BLaER1 (cell line): ENCODE measurements around the gene KIAA1671.

Experiments used
- H3K27ac ChIP-seq: shearing (Covaris generic); formaldehyde crosslinking; 2 replicates; pipeline ENCODE4 v1.8.1; 2022
- H3K27me3 ChIP-seq: shearing (Covaris generic); formaldehyde crosslinking; 2 replicates; pipeline ENCODE4 v1.8.1; 2022
- H3K36me3 ChIP-seq: shearing (Covaris generic); formaldehyde crosslinking; 2 replicates; pipeline ENCODE4 v1.8.1; 2022
- H3K4me1 ChIP-seq: shearing (Covaris generic); formaldehyde crosslinking; 2 replicates; pipeline ENCODE4 v1.8.1; 2022
- H3K4me2 ChIP-seq: shearing (Covaris generic); formaldehyde crosslinking; 2 replicates; pipeline ENCODE4 v1.8.1; 2022
- H3K4me3 ChIP-seq: shearing (Covaris generic); formaldehyde crosslinking; 2 replicates; pipeline ENCODE4 v1.8.1; 2022
- H3K9ac ChIP-seq: shearing (Covaris generic); formaldehyde crosslinking; 2 replicates; pipeline ENCODE4 v1.8.1; 2022
- H3K9me3 ChIP-seq: shearing (Covaris generic); formaldehyde crosslinking; 2 replicates; pipeline ENCODE4 v1.8.1; 2022
- H4K20me1 ChIP-seq: shearing (Covaris generic); formaldehyde crosslinking; 2 replicates; pipeline ENCODE4 v1.8.1; 2022
- Cebpa-rat ChIP-seq: shearing (Covaris generic); IDR thresholded peaks from 2 replicates; pipeline ENCODE4 v1.8.1; 2022

KIAA1671 gene

GRCh38 chr22:25208328-25208727, 255.8 kb downstream of the KIAA1671 start:
- no peaks in the 10 kb centered on the region for H4K20me1 ChIP-seq
- H3K9ac ChIP-seq = no peak overlapping the region
- H3K4me1 ChIP-seq = peaks cover 7% of the 10 kb centered on the region
- H3K4me3 ChIP-seq = no peak overlapping the region
- no peak for TF ChIP-seq Cebpa-rat
- no peaks in the 10 kb centered on the region for H3K36me3 ChIP-seq
- no peak overlapping the region for H3K27ac ChIP-seq
- no peaks in the 10 kb centered on the region for H3K9me3 ChIP-seq
- H3K27me3 ChIP-seq = no peaks in the 10 kb centered on the region
- no peak overlapping the region for H3K4me2 ChIP-seq

- H3K9ac ChIP-seq = no peak overlapping the region
- peaks cover 7% of the 10 kb centered on the region for H3K4me1 ChIP-seq
- H3K4me3 ChIP-seq = no peak overlapping the region
- H3K9me3 ChIP-seq = no peaks in the 10 kb centered on the region
- no peaks in the 10 kb centered on the region for H3K27me3 ChIP-seq
- no peaks in the 10 kb centered on the region for H3K36me3 ChIP-seq
- H4K20me1 ChIP-seq = no peaks in the 10 kb centered on the region
- no peak overlapping the region for H3K4me2 ChIP-seq
- no peak overlapping the region for H3K27ac ChIP-seq
- no peak for TF ChIP-seq Cebpa-rat
Observed at GRCh38 chr22:25208743-25209505, 256.4 kb downstream of the KIAA1671 start.

GRCh38 chr22:25210793-25211192, 258.3 kb downstream of the KIAA1671 start:
- Histone ChIP-seq H3K36me3 (no peaks in the 10 kb centered on the region), H3K4me2 (no peak overlapping the region), H3K9ac (no peak overlapping the region), H3K9me3 (peaks cover 11% of the 10 kb centered on the region), H3K4me3 (no peak overlapping the region), H4K20me1 (no peaks in the 10 kb centered on the region), H3K27me3 (no peaks in the 10 kb centered on the region), H3K4me1 (peaks cover 7% of the 10 kb centered on the region), H3K27ac (no peak overlapping the region)
- no peak for TF ChIP-seq Cebpa-rat

GRCh38 chr22:25212337-25212736, 259.8 kb downstream of the KIAA1671 start:
- H3K36me3 ChIP-seq = no peaks in the 10 kb centered on the region
- H3K27ac ChIP-seq = no peak overlapping the region
- H3K4me2 ChIP-seq = peak overlapping the region; percentile 43
- H4K20me1 ChIP-seq = no peaks in the 10 kb centered on the region
- peaks cover 7% of the 10 kb centered on the region for H3K4me1 ChIP-seq
- H3K9me3 ChIP-seq = peaks cover 11% of the 10 kb centered on the region
- H3K27me3 ChIP-seq = no peaks in the 10 kb centered on the region
- TF ChIP-seq Cebpa-rat = no peak
- H3K4me3 ChIP-seq = no peak overlapping the region
- H3K9ac ChIP-seq = no peak overlapping the region

GRCh38 chr22:25213221-25213620, 260.7 kb downstream of the KIAA1671 start:
- Histone ChIP-seq H3K9ac (no peak overlapping the region), H3K36me3 (no peaks in the 10 kb centered on the region), H3K4me2 (no peak overlapping the region), H3K4me1 (peaks cover 7% of the 10 kb centered on the region), H3K27me3 (no peaks in the 10 kb centered on the region), H3K9me3 (peaks cover 11% of the 10 kb centered on the region), H3K4me3 (no peak overlapping the region), H4K20me1 (no peaks in the 10 kb centered on the region), H3K27ac (no peak overlapping the region)
- TF ChIP-seq Cebpa-rat = no peak

- H4K20me1 ChIP-seq = no peaks in the 10 kb centered on the region
- H3K4me2 ChIP-seq = no peak overlapping the region
- no peak overlapping the region for H3K27ac ChIP-seq
- H3K9me3 ChIP-seq = peaks cover 11% of the 10 kb centered on the region
- peaks cover 16% of the 10 kb centered on the region for H3K4me1 ChIP-seq
- H3K27me3 ChIP-seq = no peaks in the 10 kb centered on the region
- H3K36me3 ChIP-seq = no peaks in the 10 kb centered on the region
- no peak for TF ChIP-seq Cebpa-rat
- H3K9ac ChIP-seq = no peak overlapping the region
- no peak overlapping the region for H3K4me3 ChIP-seq
Observed at GRCh38 chr22:25216230-25216629, 263.7 kb downstream of the KIAA1671 start.

GRCh38 chr22:25219211-25219689, 266.7 kb downstream of the KIAA1671 start, which contains the start of gene CRYBB2:
Gene CRYBB2, plus strand, starts transcription at chr22:25219639. Its CDS starts 1,791 bp downstream, at chr22:25221430.
- peaks cover 11% of the 10 kb centered on the region for H3K9me3 ChIP-seq
- H3K27ac ChIP-seq = no peak within 1 kb of the TSS
- H3K4me1 ChIP-seq = peaks cover 9% of the 10 kb centered on the region; the same call in 1 of the 2 replicates
- no peak within 1 kb of the TSS for H3K4me3 ChIP-seq
- H3K27me3 ChIP-seq = no peaks in the 10 kb centered on the region
- H3K4me2 ChIP-seq = peak within 1 kb of the TSS; percentile 21
- no peaks in the 10 kb centered on the region for H3K36me3 ChIP-seq
- H3K9ac ChIP-seq = no peak within 1 kb of the TSS
- TF ChIP-seq Cebpa-rat = no peak
- H4K20me1 ChIP-seq = no peaks in the 10 kb centered on the region

- no peak for TF ChIP-seq Cebpa-rat
- H3K4me3 ChIP-seq = no peak overlapping the region
- no peaks in the 10 kb centered on the region for H3K36me3 ChIP-seq
- no peak overlapping the region for H3K27ac ChIP-seq
- peaks cover 9% of the 10 kb centered on the region for H3K9me3 ChIP-seq
- H3K9ac ChIP-seq = no peak overlapping the region
- H4K20me1 ChIP-seq = no peaks in the 10 kb centered on the region
- peaks cover 9% of the 10 kb centered on the region; the same call in 1 of the 2 replicates for H3K4me1 ChIP-seq
- H3K4me2 ChIP-seq = peak overlapping the region; percentile 21; the same call in 1 of the 2 replicates
- no peaks in the 10 kb centered on the region for H3K27me3 ChIP-seq
Observed at GRCh38 chr22:25219948-25220442, 267.5 kb downstream of the KIAA1671 start.

- Histone ChIP-seq H3K4me2 (no peak overlapping the region), H3K9ac (no peak overlapping the region), H3K9me3 (no peaks in the 10 kb centered on the region), H3K27ac (no peak overlapping the region), H3K4me3 (no peak overlapping the region), H4K20me1 (no peaks in the 10 kb centered on the region), H3K36me3 (no peaks in the 10 kb centered on the region), H3K27me3 (no peaks in the 10 kb centered on the region), H3K4me1 (peaks cover 9% of the 10 kb centered on the region; the same call in 1 of the 2 replicates)
- no peak for TF ChIP-seq Cebpa-rat
Observed at GRCh38 chr22:25221790-25222189, 269.3 kb downstream of the KIAA1671 start.

- Histone ChIP-seq H3K4me2 (no peak overlapping the region), H4K20me1 (no peaks in the 10 kb centered on the region), H3K27ac (no peak overlapping the region), H3K9ac (no peak overlapping the region), H3K4me3 (no peak overlapping the region), H3K27me3 (no peaks in the 10 kb centered on the region), H3K36me3 (no peaks in the 10 kb centered on the region), H3K9me3 (no peaks in the 10 kb centered on the region), H3K4me1 (peaks cover 9% of the 10 kb centered on the region; the same call in 1 of the 2 replicates)
- TF ChIP-seq Cebpa-rat = no peak
Observed at GRCh38 chr22:25223269-25223850, 270.8 kb downstream of the KIAA1671 start.
